ENCODE data around the gene TMEM132A.

The TMEM132A gene

DNA sequence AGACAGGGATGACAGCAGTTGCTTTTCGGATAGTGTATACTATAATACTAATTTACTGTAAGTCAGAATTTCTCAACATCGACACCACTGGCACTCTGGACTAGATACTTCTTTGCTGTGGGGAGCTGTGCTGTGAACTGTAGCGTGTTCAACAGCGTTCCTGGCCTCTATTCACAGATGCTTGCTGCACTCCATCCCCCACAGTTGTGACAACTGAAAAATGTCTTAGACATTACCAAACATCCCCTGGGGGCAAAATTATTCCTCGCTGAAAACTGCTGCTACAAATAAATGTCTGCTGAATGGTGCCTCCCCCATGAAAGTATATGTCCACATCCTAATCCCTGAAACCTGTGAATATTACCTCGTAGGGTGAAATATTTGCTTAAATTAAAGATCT lies 35.2 kb downstream of the TMEM132A start:
- DNase-seq (ENCODE audit: low read depth in 2 of 2): peak in 1 of 2 donors; percentile 57
- TF ChIP-seq, protein P1, sequence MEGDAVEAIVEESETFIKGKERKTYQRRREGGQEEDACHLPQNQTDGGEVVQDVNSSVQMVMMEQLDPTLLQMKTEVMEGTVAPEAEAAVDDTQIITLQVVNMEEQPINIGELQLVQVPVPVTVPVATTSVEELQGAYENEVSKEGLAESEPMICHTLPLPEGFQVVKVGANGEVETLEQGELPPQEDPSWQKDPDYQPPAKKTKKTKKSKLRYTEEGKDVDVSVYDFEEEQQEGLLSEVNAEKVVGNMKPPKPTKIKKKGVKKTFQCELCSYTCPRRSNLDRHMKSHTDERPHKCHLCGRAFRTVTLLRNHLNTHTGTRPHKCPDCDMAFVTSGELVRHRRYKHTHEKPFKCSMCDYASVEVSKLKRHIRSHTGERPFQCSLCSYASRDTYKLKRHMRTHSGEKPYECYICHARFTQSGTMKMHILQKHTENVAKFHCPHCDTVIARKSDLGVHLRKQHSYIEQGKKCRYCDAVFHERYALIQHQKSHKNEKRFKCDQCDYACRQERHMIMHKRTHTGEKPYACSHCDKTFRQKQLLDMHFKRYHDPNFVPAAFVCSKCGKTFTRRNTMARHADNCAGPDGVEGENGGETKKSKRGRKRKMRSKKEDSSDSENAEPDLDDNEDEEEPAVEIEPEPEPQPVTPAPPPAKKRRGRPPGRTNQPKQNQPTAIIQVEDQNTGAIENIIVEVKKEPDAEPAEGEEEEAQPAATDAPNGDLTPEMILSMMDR (IDR thresholded peaks at IDR 0.05; ENCODE audit: low read depth, low read length): no peak
- no peak overlapping the region for H3K4me3 ChIP-seq (replicated peaks in 1 of 2; ENCODE audit: low read depth in 2 of 2, low read length in 2 of 2)

- peak in 1 of 2 donors; percentile 45 for DNase-seq (ENCODE audit: low read depth in 2 of 2)
- TF ChIP-seq, protein P1 (IDR thresholded peaks at IDR 0.05; ENCODE audit: low read depth, low read length): no peak
- no peak overlapping the region for H3K4me3 ChIP-seq (replicated peaks in 1 of 2; ENCODE audit: low read depth in 2 of 2, low read length in 2 of 2)
Observed at GRCh38 chr11:60960405-60960804, 36.1 kb downstream of the TMEM132A start.

GRCh38 chr11:60964801-60965200 lies 40.5 kb downstream of the TMEM132A start:
- no peak for DNase-seq (ENCODE audit: low read depth in 2 of 2)
- TF ChIP-seq, protein P1 (IDR thresholded peaks at IDR 0.05; ENCODE audit: low read depth, low read length): no peak

DNA sequence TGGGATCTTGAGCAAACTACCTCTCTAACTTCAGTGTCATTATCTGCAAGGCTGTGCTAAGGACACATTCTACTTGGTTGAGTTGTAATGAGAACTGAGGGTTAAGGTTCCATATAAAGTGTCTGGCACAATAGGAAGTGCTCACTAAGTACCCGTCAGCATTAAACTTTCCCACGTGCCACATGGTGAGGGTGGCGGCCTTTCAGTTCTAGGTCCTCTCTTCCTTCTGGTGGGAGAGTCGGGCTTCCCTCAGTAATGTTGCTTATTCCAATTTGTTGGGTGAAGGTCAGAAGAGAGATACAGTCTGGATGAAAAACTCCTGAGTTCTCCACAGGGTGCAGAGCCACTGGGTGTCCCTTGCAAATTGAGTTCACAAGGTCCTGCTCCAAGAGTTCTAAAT lies 42.6 kb downstream of the TMEM132A start:
- no peak for DNase-seq (ENCODE audit: low read depth in 2 of 2)
- H3K4me3 ChIP-seq (replicated peaks in 1 of 2; ENCODE audit: low read depth in 2 of 2, low read length in 2 of 2): no peak overlapping the region
- TF ChIP-seq, protein P1 (IDR thresholded peaks at IDR 0.05; ENCODE audit: low read depth, low read length): no peak

More at GRCh38 chr11:60964801-60965200, 40.5 kb downstream of the TMEM132A start:
- no peak overlapping the region for H3K4me3 ChIP-seq (replicated peaks in 1 of 2; ENCODE audit: low read depth in 2 of 2, low read length in 2 of 2)

DNA sequence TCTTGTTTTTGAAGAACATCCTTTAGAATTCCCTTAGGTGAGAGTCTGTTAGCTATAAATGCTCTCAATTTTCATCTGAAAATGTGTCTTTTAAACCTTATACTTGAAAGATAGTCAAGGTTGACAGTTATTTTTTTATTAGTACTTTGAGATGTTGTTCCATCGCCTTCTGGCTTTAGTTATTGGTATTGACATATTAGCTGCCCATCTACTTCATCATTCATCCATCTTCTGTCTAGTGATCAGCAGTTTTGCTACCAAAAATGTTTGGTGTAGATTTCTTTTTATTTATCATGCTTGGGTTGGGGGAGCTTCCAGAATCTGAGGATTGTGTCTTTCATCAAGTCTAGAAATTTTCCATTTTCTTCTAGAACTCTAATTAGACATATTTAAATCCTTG lies 44.0 kb downstream of the TMEM132A start:
- no peak for DNase-seq (ENCODE audit: low read depth in 2 of 2)
- H3K4me3 ChIP-seq (replicated peaks in 1 of 2; ENCODE audit: low read depth in 2 of 2, low read length in 2 of 2): no peak overlapping the region
- TF ChIP-seq, protein P1 (IDR thresholded peaks at IDR 0.05; ENCODE audit: low read depth, low read length): no peak

GRCh38 chr11:60970369-60970774 lies 46.1 kb downstream of the TMEM132A start:
- H3K4me3 ChIP-seq (replicated peaks in 1 of 2; ENCODE audit: low read depth in 2 of 2, low read length in 2 of 2): no peak overlapping the region
- TF ChIP-seq, protein P1 (IDR thresholded peaks at IDR 0.05; ENCODE audit: low read depth, low read length): peak; percentile 96
- DNase-seq (ENCODE audit: low read depth in 2 of 2): peak; percentile 42 to 50

- no peak for DNase-seq (ENCODE audit: low read depth in 2 of 2)
- TF ChIP-seq, protein P1 (IDR thresholded peaks at IDR 0.05; ENCODE audit: low read depth, low read length): no peak
- H3K4me3 ChIP-seq (replicated peaks in 1 of 2; ENCODE audit: low read depth in 2 of 2, low read length in 2 of 2): no peak overlapping the region
Observed at GRCh38 chr11:60970890-60971289, 46.6 kb downstream of the TMEM132A start.

All from cardiac fibroblast (primary cell).